GM18526 (cell line): ENCODE results near the gene FUT8.

Experiments
- POLR2A ChIP-seq: IDR thresholded peaks from 3 replicates; pipeline ENCODE4 v1.6.1; 2011; ENCODE audit not compliant: insufficient read length; ENCODE audit errors: extremely low read depth

FUT8 gene

DNA sequence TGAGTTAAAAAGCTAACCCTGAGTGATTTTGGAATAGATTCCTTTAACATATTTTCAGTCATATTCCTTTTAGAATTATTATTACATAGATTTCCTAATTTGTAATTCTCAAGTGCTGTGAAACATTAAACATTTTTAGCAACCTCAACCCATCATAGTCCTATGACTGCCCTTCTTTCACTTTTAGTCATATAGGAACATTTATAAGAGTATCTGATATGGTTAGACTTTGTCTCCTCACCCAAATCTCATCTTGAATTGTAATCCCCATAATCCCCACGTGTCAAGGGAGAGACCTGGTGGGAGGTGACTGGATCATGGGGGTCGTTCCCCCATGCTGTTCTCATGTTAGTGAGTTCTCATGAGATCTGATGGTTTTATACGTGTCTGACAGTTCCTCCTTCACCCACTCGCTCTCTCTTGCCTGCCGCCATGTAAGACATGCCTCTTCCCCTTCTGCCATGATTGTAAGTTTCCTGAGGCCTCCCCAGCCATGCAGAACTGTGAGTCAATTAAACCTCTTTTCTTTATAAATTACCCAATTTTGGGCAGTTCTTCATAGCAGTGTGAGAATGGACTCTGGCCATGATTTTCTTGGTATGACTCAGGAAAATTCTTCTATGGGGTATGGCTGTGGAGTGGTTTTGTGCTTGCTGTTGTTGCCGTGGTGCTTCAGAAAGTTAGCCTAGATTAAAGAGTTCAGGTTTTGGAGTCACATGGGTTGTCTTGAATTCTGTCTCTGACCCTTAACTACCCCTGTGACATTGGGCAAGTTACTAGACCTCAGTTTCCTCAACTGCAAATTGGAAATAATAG is 83.9 kb downstream of the FUT8 start:
- no peak for TF ChIP-seq POLR2A

DNA sequence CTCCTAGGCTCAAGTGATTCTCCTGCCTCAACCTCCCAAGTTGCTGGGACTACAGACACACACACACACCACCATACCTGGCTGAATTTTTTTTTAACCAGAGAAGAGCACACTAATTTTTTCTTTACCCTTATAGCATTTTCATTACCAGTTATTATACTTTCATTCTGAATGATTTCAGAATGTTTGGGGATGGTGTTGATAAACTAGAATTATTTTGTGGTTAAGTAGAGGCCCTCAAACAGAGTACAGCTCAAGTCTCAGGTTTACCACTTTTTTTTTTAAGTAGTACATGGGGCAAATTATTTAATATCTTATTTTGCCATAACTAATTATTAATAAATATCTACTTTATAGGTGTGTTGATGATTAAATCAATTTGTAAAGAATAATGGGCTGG is 86.6 kb downstream of the FUT8 start:
- no peak for TF ChIP-seq POLR2A

DNA sequence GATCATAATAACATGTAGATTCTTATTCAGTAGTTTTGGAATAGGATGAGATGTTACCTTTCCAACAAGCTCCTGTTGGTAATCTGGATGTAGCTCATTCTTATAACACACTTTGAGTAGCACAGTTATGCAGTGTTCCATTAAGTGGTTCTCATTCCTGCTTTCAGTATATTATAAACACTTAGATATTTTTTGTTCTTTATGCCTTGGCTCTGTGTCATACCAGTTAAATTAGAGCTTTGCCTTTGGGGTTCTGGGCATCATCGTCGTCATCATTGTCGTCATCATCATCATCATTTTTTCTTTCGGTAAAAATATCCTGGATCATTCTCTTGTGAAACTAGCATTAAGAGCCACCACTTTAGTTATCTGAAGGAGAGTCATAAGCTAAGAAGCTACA is 87.5 kb downstream of the FUT8 start:
- no peak for TF ChIP-seq POLR2A

DNA sequence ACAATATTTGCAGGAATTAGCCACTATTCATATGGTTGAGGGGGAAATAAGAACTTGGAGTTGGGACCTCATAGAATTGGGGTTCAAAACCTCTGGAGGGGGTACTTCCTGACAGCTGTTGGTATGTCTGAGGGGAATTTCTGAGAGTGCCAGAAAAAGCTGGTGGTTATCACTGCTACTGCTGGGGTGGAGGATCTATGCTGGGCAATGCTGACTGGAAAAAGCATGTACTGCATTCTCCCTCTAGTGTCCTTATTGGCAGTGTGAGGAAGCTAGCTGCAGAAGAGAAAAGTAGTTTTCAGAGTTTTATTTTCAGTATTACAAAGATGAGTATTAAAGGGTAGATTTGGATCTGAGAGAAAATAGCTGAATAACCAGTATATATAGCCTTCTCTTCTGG is 88.8 kb downstream of the FUT8 start:
- TF ChIP-seq POLR2A: no peak

DNA sequence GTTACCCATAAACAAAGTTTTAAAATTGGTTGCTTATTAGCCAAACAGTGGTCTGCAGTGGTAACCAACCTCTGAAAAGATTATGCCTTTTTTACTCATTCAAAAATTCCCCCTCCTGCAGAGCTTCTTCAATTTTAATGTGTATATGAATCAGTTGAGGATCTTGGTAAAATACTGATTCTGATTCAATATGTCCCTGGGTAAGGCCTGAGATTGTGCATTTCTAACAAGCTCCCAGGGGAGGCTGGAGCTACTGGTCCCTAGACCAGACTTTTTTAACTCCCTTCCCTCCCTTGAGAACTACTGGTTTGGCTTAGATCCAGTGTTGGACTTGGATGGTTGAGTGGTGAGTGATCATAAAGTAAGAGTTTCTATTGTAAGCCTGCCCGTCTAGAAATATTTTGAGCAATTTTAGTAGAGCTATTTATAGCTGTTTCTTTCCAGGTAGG is 90.2 kb downstream of the FUT8 start:
- no peak for TF ChIP-seq POLR2A

DNA sequence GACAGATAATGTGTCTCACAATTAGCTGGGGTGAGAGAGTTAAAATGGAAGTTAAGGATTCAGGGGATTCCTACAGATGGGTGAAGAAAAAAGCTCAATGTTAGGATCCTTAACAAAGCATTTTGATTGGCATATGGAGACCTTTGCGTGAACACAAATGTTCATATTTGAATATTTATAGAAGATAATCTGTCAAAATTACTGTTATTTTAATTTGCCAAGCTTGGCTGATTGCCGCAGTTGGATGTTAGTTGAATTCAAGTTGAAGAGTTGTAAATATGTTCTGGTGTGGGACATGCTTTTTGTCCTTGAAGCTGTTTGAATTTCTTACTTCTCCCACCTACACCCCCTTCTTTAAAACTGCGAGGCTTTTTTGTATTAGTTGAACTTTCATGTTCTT is 91.2 kb downstream of the FUT8 start:
- TF ChIP-seq POLR2A: no peak

DNA sequence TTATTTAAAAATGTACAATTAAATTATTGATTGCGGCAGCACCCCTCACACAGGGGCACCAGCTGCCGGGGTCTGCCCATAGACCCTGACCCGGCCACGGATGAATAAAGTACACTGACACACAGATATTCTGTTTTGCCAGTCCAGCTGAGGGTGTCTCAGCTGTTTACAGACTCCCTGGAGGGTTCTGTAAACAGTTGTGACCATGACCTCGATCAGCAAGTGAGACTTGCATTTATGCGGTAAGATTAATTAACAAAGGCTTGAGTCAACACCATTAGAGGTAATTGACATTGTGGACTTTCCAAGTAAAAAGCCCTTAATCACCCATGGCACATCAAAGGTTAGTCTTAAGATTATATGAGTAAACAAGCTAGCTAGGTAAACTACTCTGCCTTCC is 94.3 kb downstream of the FUT8 start:
- no peak for TF ChIP-seq POLR2A

DNA sequence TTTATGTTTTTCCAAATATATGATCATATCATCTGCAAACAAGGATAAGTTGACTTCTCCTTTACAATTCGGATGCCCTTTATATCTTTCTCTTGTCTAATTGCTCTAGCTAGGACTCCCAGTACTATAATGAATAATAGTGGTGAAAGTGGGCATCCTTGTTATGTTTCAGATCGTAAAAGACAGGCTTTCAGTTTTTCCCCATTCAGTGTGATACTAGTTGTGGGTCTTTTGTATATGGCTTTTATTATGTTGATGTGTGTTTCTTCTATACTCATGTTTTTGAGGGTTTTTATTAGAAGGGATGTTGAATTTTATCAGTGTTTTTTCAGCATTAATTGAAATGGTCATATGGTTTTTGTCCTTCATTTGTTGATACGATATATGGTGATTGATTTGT is 97.3 kb downstream of the FUT8 start:
- TF ChIP-seq POLR2A: no peak

DNA sequence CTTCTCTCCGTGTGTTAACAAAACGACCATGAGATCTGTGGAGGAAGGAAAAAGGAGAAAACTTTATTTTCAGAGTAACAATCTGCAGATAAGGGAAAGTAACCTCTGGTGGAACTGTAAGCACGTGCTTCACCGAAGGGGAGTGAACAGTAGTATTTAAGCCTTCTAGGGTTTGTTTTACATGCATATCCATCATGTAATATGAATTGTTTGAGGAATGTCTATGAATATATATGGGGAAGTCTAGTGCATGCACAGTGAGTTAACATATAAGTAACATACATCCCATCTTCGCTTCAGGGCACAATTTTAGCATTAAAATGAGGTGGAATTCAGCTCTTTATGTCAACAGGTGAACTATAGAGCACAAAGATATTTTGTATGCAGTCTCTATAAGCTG is 101.1 kb downstream of the FUT8 start:
- TF ChIP-seq POLR2A: no peak

DNA sequence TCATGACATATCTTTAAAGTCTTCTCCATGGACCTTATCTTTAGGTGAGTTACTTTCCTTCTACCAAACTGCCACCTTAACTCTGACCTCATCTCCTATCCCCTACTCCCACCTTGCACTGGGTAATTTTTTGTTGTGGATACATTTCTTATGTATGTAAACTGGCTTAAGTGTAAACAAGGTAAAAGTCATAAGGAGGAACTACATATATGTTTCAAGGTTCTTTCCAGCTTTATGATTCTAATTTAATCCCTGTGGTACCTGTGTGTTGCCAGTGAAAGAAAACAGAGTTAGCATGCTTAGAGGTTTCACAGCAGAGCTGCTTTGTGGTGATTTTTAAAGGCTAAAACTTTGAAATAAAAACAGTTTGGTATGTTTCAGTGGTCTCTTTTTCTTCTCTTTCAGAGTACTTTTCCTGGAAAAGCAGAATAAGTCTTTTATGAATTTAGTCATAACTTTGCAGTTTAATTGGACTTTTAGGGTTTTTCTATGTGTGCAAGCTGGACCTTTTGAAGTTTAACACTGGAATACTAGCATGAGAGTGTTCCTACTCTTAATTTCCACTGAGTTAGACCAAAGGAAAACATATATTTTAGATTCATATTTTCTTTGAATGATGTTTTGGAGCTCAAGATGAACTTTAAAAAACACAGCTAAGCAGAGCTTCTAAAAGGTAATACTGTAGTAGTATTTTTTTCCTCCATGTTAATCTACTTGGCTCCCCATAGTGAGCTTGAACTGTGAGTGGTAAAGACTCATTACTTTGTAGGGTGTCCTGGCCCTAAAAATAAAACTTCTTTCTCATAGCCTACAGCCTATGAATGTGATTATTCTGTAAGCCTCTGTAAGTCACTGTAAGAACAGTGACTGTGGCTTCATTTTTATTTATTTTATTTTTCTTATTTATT is 105.4 kb downstream of the FUT8 start:
- TF ChIP-seq POLR2A: no peak

DNA sequence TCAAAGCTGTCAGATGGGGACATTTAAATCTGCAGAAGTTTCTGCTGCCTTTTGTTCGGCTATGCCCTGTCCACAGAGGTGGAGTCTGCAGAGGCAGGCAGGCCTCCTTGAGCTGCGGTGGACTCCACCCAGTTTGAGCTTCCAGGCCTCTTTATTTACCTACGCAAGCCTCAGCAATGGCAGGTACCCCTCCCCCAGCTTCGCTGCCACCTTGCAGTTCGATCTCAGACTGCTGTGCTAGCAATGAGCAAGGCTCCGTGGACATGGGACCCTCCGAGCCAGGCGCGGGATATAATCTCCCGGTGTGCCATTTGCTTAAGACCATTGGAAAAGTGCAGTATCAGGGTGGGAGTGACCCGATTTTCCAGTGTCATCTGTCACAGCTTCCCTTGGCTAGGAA is 115.5 kb downstream of the FUT8 start:
- no peak for TF ChIP-seq POLR2A

DNA sequence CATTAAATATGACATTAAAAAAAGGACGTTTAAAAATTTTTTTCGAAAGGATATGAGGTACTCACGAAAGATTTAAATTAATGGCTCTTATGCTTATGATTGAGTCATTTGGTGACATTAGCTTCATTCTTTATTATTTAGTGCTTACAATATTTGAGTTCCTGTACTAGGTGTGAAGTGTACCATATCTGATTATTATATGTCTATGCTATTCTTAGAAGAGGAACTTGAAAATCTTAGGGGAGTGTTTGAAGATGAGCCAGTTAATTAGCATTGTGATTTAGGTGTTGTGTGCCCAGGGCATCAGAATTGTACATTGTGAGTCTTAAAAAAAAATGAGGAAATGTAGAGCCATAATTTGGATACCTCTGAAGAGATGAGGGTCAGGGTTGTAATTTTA is 118.6 kb downstream of the FUT8 start:
- no peak for TF ChIP-seq POLR2A

DNA sequence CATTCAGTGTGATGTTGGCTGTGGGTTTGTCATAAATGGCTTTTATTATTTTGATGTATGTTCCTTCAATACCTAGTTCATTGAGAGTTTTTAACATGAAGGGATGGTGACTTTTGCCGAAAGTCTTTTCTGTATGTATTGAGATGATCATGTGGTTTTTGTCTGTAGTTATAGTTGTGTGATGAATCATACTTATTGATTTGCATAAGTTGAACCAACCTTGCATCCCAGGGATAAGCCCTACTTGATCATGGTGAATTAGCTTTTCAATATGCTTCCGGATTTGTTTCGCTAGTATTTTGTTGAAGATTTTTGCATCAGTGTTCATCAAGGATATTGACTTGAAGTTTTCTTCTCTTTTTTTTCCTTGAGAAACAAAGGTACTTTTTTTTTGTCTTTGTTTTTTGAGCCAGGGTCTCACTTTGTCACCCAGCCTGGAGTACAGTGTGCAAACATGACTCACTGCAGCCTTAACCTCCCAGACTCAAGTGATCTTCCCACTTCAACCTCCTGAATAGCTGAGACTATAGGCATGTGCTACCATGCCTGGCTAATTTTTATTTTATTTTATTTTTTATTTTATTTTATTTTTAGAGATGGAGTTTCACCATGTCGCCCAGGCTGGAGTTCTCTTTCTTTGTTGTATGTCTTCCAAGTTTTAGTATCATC is 121.3 kb downstream of the FUT8 start:
- no peak for TF ChIP-seq POLR2A

DNA sequence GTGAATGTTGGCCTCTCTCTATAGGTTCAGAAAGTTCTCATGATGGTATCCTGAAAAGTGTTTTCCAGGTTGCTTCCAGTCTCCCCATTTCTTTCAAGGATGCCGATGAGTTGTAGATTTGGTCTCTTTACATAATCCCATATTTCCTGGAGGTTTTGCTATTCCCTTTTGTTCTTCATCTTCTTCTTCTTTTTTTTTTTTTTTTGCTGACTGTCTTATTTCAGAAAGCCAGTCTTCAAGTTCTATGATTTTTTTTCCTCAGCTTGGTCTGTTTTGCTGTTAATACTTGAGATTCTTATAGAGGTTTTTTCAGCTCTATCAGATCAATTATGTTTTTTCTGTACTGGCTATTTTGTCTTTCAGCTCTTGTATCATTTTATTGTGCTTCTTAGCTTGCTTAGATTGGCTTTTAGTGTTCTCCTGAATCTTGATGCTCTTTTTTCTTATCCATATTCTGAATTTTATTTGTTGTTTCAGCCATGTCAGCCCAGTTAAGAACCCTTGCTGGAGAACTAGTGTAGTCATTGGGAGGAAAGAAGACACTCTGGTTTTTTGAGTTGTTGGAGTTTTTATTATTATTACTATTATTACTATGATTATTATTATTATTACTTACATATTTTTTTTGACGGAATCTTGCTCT is 124.4 kb downstream of the FUT8 start:
- TF ChIP-seq POLR2A: no peak

DNA sequence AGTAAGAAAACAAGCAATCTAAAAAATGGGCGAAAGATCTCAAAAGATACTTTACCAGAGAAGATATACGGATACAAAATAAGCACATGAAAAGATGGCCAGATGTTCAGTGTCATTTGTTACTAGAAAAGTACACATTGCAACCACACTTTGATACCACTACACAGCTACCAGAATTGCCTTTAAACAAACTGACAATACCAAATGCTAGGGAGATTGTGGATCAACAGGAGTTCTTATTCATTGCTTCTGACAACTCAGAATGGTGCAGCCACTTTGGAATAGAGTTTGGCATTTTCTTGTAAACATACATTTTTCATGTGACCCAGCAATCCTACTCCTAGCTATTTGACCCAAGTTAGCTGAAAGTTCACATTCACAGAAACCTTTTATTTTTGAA is 136.3 kb downstream of the FUT8 start:
- TF ChIP-seq POLR2A: no peak

DNA sequence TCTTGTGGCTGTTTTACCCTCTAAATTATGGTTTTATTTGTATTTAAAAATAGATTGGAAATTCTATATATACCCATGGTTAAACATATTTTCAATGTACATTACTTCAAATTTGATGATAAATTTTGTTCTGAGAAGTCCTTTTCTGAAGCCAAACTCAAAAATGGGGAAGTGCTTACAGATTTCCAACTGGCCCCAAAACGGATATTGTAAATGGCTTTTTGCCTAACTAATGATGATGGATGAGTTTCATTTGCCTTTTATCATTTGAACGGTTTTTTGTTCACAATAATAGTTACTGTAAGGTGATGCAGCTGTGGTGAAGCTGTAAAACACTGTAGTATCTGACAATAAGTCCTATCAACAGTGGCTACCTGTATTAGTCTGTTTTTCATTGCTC is 136.9 kb downstream of the FUT8 start:
- TF ChIP-seq POLR2A: no peak
